Left lobe of liver (tissue), 2 donors: ENCODE measurements around the gene NR1I3. TPM values are rescaled to one million over a fixed set of nuclear protein-coding genes. Genes with fewer than 3 reads are reported as not detected.

ENCODE experiments used
- ATAC-seq: fragments of 200-7000 bp; cut with Tn5 transposase; one replicate; pipeline ENCODE4 v1.9.1; 2020; ENCODE audit warnings: mild to moderate bottlenecking, moderate library complexity
- DNase-seq: peaks from one replicate; pipeline ENCODE4 v3.0.0-alpha.2; 2020; ENCODE audit warnings: low spot score
- total RNA-seq: library from RNA; stranded (reverse); gene quantifications from one replicate; pipeline ENCODE4 v1.2.1, GENCODE V29; 2021
- donor health status: DM: no; HTN: no; CAD: no; lungs with moderate emphysema.
- donor health status: DM: no; HTN: yes; CAD: no.

The NR1I3 gene
- total RNA-seq, 1 donor from 2014 or later = 158 TPM

- ATAC-seq = no peak
- DNase-seq = no peak
These were observed 18.0 kb downstream of the NR1I3 start for GRCh38 chr1:161220002-161220401.

DNA sequence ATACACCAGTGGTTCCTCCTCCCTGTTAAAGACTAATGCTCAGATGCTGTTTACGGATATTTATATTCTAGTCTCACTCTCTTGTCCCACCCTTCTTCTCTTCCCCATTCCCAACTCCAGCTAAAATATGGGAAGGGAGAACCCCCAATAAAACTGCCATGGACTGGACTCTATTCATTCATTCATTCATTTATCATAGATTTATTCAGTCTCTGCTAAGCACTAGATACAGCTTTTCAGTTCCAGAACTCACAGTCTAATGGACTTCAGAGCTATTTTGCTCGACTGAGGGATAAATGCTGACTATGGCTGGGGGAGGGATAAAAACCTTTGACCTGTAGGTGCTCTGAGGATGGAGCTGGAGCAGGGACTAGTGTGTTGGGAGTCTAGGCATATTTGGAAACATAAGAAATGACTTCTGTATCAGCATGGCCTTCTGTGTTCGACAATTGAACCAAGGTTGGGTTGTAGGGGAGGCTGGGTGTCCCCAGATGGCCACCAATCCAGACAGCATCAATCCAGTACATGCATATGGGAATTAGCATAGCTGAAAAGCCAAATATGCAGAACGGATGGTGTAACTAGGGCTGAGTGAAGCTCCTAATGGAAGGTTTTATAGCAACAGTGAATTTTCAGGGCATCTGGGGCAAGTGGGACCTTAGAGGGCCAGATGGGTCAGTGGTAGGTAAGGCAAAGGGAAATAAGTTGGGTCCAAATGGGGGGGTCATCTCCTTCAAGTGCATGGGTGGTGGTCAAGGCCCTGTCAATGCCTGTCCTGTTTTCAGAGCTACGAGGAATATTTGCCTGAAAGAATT, 18.7 kb downstream of the NR1I3 start:
- peak; percentile 37 for ATAC-seq
- no peak for DNase-seq

- ATAC-seq = peak; percentile 2
- no peak for DNase-seq
These were observed 19.5 kb downstream of the NR1I3 start for GRCh38 chr1:161218301-161219077.

GRCh38 chr1:161217831-161218230, 20.2 kb downstream of the NR1I3 start:
- no peak for DNase-seq
- no peak for ATAC-seq

GRCh38 chr1:161216945-161217712, 20.9 kb downstream of the NR1I3 start:
- DNase-seq = no peak
- ATAC-seq = peak; percentile 54

DNA sequence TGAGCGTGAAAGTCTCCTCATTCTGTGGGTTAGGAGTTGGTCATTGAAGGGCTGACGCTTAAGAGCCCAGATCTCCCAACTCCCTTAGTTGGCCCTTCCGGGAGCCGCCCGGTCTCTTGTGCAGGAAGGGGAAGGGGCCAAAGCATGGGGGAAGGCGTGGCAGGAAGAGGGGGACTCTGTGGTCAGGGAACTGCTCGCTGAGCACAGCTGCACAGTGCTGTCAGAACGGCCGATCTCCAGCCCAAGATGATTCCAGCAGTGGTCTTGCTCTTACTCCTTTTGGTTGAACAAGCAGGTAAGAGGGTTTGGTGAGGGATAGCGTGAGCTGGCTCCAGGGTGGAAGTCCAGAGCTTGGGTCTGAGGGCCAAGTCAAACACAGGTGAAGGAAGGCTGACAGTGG, 22.9 kb downstream of the NR1I3 start, which contains the start of gene FCER1G:
Gene FCER1G, plus strand, starts transcription at position 220 of the 400 bp plus-strand sequence. Its CDS starts 27 bp downstream, at position 247.
- ATAC-seq (peak; percentile 3), DNase-seq (no peak)

- ATAC-seq = no peak
- DNase-seq = no peak
These were observed 23.6 kb downstream of the NR1I3 start for GRCh38 chr1:161214369-161214768.

DNA sequence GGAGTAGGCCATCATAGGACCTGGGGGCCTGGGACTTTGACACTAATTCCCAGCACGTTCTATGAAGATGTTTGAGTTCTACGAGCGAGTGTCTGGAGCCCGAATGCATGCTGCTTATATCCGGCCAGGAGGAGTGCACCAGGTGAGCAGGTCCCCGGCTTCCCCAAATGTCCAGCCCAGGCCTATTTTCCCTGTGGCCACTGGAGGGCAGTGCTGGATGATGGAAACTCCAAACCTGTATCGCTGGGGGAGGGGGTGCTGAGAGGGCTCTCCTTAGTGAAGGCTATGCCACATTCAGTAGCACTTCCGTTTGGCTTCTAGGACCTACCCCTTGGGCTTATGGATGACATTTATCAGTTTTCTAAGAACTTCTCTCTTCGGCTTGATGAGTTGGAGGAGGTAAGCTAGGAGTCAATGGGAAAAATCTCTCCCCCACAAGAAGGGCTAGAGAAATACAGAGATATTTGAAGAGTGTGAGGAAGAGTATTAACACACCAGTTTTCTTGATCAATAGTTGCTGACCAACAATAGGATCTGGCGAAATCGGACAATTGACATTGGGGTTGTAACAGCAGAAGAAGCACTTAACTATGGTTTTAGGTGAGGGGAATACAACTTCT, 28.1 kb downstream of the NR1I3 start:
- ATAC-seq (peak; percentile 99), DNase-seq (peak; percentile 85)

GRCh38 chr1:161207173-161207572, 30.8 kb downstream of the NR1I3 start:
- ATAC-seq (peak; percentile 27), DNase-seq (no peak)

- no peak for DNase-seq
- ATAC-seq = no peak
These were observed 31.4 kb downstream of the NR1I3 start for GRCh38 chr1:161206411-161207140.

GRCh38 chr1:161201836-161202712, 35.9 kb downstream of the NR1I3 start, which contains the start of gene NDUFS2:
Gene NDUFS2 (plus strand): TSS chr1:161202367. CDS start chr1:161202386, 19 bp downstream.
- peak; percentile 94 for ATAC-seq
- peak; percentile 98 for DNase-seq

DNA sequence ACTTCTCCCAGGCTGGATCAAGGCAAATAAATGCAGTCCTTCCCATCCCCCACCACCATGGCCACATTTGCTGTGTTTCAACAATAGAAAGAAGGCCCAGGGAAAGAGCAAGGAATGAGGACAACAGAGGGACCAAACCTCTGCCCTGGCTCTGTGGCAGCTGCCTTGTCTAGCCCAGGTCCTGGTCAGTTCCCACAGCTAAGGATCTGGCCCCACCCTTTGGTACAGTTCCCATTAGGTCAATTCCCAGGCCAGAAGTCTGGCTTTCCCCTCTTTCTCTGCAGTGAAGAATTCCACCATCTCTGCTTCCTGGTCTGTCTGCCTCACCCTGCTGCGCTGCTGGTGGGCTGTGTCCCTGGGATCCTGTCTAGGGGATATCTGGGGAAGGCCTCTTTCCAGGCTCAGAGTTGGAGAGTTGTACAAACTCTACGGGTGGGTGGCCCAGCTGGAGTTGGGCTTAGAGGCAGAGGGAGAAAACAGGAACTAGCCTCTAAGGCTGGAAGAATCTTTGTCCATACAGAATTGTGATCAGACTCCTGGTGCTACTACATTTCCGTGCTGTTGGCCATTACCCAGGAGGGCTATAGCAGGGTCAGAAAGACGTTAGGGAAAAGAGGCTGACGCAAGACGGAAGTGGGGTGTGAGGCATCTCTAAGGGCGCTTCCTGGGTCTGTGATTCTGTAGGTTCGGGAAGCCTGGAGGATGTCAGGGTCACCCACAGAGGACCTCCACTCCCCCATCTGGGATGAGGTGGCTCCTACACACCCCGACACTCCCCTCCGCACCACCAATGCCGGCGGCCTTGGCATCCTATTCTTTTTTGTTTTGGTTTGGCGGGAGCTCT, 36.8 kb downstream of the NR1I3 start:
- peak; percentile 15 for ATAC-seq
- no peak for DNase-seq

GRCh38 chr1:161200421-161200991, 37.5 kb downstream of the NR1I3 start:
- DNase-seq (no peak), ATAC-seq (no peak)

GRCh38 chr1:161199506-161200139, 38.4 kb downstream of the NR1I3 start:
- ATAC-seq = no peak
- DNase-seq = no peak

DNA sequence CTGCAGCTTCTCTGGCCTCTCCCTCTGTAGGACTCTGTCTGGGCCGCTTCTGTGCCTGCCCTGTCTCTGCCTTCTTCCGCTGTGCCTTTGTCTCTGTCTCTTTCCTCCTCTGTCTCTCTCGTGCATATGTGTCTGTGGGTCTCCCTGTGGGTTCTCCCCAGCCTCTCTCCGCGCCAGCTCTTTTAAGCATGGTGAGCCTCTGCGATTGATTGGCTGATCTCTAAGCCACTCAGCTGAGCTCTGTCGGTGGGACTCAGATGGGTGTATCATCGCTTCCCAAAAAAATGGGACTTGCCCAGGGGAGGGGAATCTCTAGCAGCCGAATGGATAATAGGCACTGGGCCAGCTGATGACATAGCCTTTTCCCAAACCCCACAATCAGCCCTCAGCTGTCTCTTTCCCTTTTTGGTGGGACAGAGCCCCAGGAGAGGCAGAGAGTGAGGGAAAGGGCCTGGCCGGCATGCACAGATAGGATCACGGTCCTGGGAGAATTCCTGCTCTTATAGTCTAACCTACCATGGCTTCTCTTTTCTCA, 39.0 kb downstream of the NR1I3 start, which contains the start of gene ADAMTS4:
Gene ADAMTS4, minus strand, starts transcription at position 158 of the 535 bp plus-strand sequence. CDS start 427 bp downstream, outside the sequence.
- ATAC-seq (no peak), DNase-seq (no peak)

DNA sequence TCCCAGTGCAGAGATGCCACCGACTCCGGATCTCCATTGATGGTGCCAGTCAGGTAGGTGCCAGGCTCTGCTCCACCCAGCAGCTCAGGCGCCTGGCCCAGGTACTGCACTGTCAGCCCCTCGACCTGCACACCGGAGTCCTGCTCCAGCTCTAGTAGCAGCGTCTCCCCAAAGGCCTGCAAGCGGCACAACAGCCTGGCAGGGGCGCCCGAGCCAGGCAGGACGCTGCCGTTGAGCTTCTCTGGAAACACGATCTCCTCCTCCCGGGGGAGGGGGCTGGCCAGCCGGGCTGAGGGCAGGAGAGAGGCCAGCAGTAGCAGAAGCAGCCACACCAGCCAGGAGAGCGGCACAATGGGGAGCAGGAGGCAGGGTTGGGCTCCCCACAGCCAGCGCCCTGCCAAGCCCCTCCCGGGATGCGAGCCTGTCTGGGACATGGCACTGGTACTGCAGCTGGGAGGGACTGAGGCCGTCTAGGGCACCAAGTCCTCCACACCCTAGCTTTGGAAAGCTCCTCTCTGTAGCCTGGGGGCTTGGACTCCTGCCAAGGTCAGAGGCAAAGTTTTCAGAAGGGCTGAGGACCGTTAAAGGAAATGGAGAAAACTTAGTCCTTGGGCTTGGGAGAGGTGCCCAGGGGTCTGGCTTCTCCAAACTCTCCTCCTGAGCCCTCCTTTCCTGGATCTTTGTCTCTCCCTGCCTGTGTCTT, 39.7 kb downstream of the NR1I3 start:
- no peak for DNase-seq
- ATAC-seq = no peak
